Stimulated activated CD8-positive, alpha-beta memory T cell treated with anti-CD3 and anti-CD28 coated beads, Interleukin-4, amount 100 ng/mL, for 24 hours (primary cell): ENCODE measurements around the gene KMT5C.
"Not testable (repeated sequence)": the region's sequence is repeated elsewhere in the genome, so short reads cannot be mapped to it uniquely, and the experiment has no call there.

Source experiments
- DNase-seq: peaks from one replicate; pipeline ENCODE4 v3.0.0-alpha.2; 2020; ENCODE audit warnings: low read depth

The KMT5C gene

GRCh38 chr19:55319785-55320184 lies 19.9 kb upstream of the KMT5C start:
- DNase-seq = no peak

- no peak for DNase-seq
Observed at GRCh38 chr19:55320844-55321419, 18.7 kb upstream of the KMT5C start.

- no peak for DNase-seq
Observed at GRCh38 chr19:55321466-55322137, 18.1 kb upstream of the KMT5C start.

GRCh38 chr19:55322204-55322885 lies 17.3 kb upstream of the KMT5C start:
- DNase-seq = no peak

- no peak for DNase-seq
Observed at GRCh38 chr19:55324662-55325061, 15.0 kb upstream of the KMT5C start.

GRCh38 chr19:55325172-55325571 lies 14.5 kb upstream of the KMT5C start, which contains the start of gene TMEM150B:
TMEM150B (minus strand) TSS chr19:55325341; CDS start chr19:55321036, 4,305 bp downstream.
- DNase-seq = no peak

- DNase-seq = not testable (repeated sequence)
Observed at GRCh38 chr19:55328774-55329318, 10.8 kb upstream of the KMT5C start.

- DNase-seq = not testable (repeated sequence)
Observed at GRCh38 chr19:55329791-55330190, 9.9 kb upstream of the KMT5C start.

- DNase-seq = no peak
Observed at GRCh38 chr19:55333870-55334269, 5.8 kb upstream of the KMT5C start.

GRCh38 chr19:55336101-55336500 lies 3.6 kb upstream of the KMT5C start:
- DNase-seq = no peak

GRCh38 chr19:55339889-55340783 lies 460 bp downstream of the KMT5C start:
- no peak for DNase-seq

- DNase-seq = no peak
Observed at GRCh38 chr19:55340784-55341147, 1.1 kb downstream of the KMT5C start.

GRCh38 chr19:55341171-55341588 lies 1.5 kb downstream of the KMT5C start:
- DNase-seq = peak; percentile 47

- no peak for DNase-seq
Observed at GRCh38 chr19:55341595-55342531, 2.2 kb downstream of the KMT5C start.

- no peak for DNase-seq
Observed at GRCh38 chr19:55344444-55344843, 4.8 kb downstream of the KMT5C start.

GRCh38 chr19:55345101-55345817 lies 5.6 kb downstream of the KMT5C start:
- no peak for DNase-seq

- no peak for DNase-seq
Observed at GRCh38 chr19:55345818-55346724, 6.4 kb downstream of the KMT5C start.

GRCh38 chr19:55346725-55347441 lies 7.2 kb downstream of the KMT5C start:
- no peak for DNase-seq
